Left lung (tissue), 10 donors: ENCODE measurements around the gene MIPEP. TPM values are rescaled to one million over a fixed set of nuclear protein-coding genes. Genes with fewer than 3 reads are reported as not detected.

Experiments used
- ATAC-seq: fragments of 200-7000 bp; cut with Tn5 transposase; one replicate; pipeline ENCODE4 v1.9.1; 2020; ENCODE audit warnings: moderate library complexity
- DNase-seq, 4 donors: peaks; one replicate each; pipeline ENCODE4 v3.0.0-alpha.2; 2013 to 2020
- H3K27ac ChIP-seq, 2 donors: fragments of 200-600 bp; sonication (generic) in 1 of 2; one replicate each; pipeline versions ENCODE4 v1.5.0 to v1.8.0; 2020 to 2021
- H3K27me3 ChIP-seq, 2 donors: fragments of 200-600 bp; sonication (generic) in 1 of 2; one replicate each; pipeline versions ENCODE4 v1.5.0 to v1.8.0; 2020 to 2021
- H3K36me3 ChIP-seq, 2 donors: fragments of 200-600 bp; sonication (generic) in 1 of 2; one replicate each; pipeline versions ENCODE4 v1.5.0 to v1.8.0; 2020 to 2021
- H3K4me1 ChIP-seq, 2 donors: fragments of 200-600 bp; one replicate each; pipeline ENCODE4 v1.8.0; 2021
- H3K4me3 ChIP-seq, 2 donors: fragments of 200-600 bp; sonication (generic) in 1 of 2; one replicate each; pipeline versions ENCODE4 v1.5.0 to v1.8.0; 2020 to 2021; ENCODE audit warnings: mild to moderate bottlenecking in 1 of 2
- H3K9me3 ChIP-seq, 2 donors: fragments of 200-600 bp; sonication (generic) in 1 of 2; one replicate each; pipeline versions ENCODE4 v1.5.0 to v1.8.0; 2020 to 2021
- intact Hi-C, 2 donors: fragments of 100-400 bp; cut with DNase I; formaldehyde crosslinking; loops; one replicate each; pipeline versions ENCODE4 v1.11.2 to v1.14.2; 2022
- polyA plus RNA-seq, 6 donors: library from polyadenylated mRNA; unstranded; fragments of 120-200 nt; gene quantifications; one replicate each; pipeline ENCODE4 v1.2.1, GENCODE V29; 2013; ENCODE audit not compliant: insufficient read length in 6 of 6
- total RNA-seq, 2 donors: library from RNA; stranded (reverse); fragmentation: NEBNext Ultra II Directional; extraction: Animal tissue kit (Norgen Biotek cat#: 25700); gene quantifications; one replicate each; pipeline ENCODE4 v1.2.1, GENCODE V29; 2021
- TF ChIP-seq, protein P1 (sequence below), 2 donors: fragments of 200-600 bp; sonication (generic) in 1 of 2; IDR thresholded peaks; one replicate each; pipeline versions ENCODE4 v1.5.0 to v1.8.0; 2021; ENCODE audit warnings: antibody characterized with exemption in 2 of 2
- donor health status: DM: no; HTN: yes; CAD: no.
- donor health status: DM: no; HTN: no; CAD: no.

Gene MIPEP
- total and polyA plus RNA-seq, 8 donors: 15.6 to 26.2 (median 17.4) TPM

DNA sequence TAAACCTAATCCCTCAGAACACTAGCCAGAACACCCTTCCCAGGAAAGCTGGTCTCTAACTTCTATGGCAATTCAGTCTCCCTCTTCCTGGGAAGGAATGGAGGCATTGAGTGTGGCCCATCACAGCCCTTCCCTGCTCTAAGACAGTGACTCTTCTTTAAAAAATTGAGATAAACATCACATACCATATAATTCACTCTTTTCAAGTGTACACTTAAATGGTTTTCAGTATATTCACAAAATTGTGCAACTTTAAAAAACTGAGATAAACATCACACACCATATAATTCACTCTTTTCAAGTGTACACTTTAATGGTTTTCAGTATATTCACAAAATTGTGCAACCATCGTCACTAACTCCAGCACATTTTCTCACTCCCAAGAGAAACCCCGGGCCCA, 116.5 kb downstream of the MIPEP start:
- no peak for DNase-seq
- no peak for ATAC-seq

DNA sequence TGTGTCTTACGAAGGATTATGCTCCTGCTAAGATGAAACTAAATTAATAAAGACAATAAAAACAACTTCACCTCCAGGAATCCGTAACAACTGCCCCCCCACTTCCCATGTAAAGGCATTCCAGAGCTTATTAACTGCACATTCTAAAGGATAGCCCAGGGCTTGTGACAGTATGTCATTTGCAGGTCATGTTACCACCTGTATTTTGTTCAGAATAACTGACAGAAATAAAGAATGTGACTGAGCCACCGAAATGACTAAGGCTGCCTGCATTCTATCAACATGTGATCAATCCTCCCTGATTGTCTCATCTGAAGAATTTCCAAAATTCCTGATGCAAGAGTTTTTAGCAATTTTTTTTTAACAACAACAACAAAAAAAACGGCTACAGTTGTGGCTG, 117.2 kb downstream of the MIPEP start:
- Histone ChIP-seq H3K36me3 (no peaks in the 10 kb centered on the region), H3K9me3 (no peaks in the 10 kb centered on the region), H3K4me3 (no peak overlapping the region), H3K4me1 (peaks cover 1 to 6% of the 10 kb centered on the region in 2 donors), H3K27ac (no peak overlapping the region), H3K27me3 (no peaks in the 10 kb centered on the region)
- TF ChIP-seq, protein P1, sequence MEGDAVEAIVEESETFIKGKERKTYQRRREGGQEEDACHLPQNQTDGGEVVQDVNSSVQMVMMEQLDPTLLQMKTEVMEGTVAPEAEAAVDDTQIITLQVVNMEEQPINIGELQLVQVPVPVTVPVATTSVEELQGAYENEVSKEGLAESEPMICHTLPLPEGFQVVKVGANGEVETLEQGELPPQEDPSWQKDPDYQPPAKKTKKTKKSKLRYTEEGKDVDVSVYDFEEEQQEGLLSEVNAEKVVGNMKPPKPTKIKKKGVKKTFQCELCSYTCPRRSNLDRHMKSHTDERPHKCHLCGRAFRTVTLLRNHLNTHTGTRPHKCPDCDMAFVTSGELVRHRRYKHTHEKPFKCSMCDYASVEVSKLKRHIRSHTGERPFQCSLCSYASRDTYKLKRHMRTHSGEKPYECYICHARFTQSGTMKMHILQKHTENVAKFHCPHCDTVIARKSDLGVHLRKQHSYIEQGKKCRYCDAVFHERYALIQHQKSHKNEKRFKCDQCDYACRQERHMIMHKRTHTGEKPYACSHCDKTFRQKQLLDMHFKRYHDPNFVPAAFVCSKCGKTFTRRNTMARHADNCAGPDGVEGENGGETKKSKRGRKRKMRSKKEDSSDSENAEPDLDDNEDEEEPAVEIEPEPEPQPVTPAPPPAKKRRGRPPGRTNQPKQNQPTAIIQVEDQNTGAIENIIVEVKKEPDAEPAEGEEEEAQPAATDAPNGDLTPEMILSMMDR (IDR thresholded peaks at IDR 0.05): no peak
- intact Hi-C loops: no loop called here
- no peak for ATAC-seq
- DNase-seq: no peak

More for the DNA sequence above, 116.5 kb downstream of the MIPEP start:
- intact Hi-C loops: no loop called here
- Histone ChIP-seq H3K9me3 (no peaks in the 10 kb centered on the region), H3K27me3 (no peaks in the 10 kb centered on the region), H3K4me3 (no peak overlapping the region), H3K36me3 (no peaks in the 10 kb centered on the region), H3K4me1 (peaks cover 7 to 9% of the 10 kb centered on the region in 2 donors), H3K27ac (no peak overlapping the region)
- TF ChIP-seq, protein P1 (IDR thresholded peaks at IDR 0.05): no peak

DNA sequence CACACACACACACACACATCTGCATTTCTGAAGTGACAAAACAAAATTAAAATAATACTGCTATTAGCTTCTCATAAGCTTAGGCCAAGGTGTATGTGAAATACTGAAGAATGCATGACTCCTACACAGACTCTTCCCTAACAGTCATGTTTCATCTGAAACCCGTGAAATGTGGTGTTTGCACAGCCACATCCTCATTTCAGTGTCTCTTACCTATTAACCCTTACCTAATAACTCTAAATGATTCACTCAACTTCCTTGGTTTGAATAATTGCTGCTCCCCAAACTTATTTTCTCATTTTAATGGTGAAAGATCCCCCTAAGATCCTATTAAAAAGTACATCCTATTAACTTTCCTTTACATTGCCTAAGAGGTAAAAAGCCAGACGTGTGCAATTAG, 117.6 kb downstream of the MIPEP start:
- TF ChIP-seq, protein P1 (IDR thresholded peaks at IDR 0.05): no peak
- Histone ChIP-seq H3K4me1 (peaks cover 0 to 2% of the 10 kb centered on the region in 2 donors), H3K36me3 (no peaks in the 10 kb centered on the region), H3K4me3 (no peak overlapping the region), H3K27me3 (no peaks in the 10 kb centered on the region), H3K9me3 (no peaks in the 10 kb centered on the region), H3K27ac (no peak overlapping the region)
- intact Hi-C loops: no loop called here
- DNase-seq (no peak), ATAC-seq (no peak)

DNA sequence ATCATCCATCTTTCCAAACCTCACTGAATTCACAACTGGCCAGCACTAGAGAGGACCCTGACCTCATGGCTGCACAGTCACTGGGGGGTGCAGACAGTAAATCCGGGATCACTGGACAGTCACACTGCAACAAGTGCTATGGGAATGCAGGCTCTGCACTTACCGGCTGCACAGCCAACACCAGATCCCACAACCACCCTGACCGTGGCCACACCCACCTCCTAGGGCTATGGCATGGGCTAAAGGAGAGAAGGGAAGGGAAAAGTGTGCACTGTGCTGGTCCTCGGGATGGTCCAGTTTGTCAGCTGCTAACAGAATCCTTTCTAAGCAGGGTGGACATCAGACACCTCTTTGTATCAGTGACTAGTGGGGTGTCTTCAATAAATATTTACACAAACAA, 118.2 kb downstream of the MIPEP start:
- Histone ChIP-seq H3K4me3 (no peak overlapping the region), H3K4me1 (no peaks in the 10 kb centered on the region), H3K9me3 (no peaks in the 10 kb centered on the region), H3K27me3 (no peaks in the 10 kb centered on the region), H3K36me3 (no peaks in the 10 kb centered on the region), H3K27ac (no peak overlapping the region)
- ATAC-seq (no peak), DNase-seq (no peak)
- TF ChIP-seq, protein P1 (IDR thresholded peaks at IDR 0.05): no peak
- intact Hi-C loops: no loop called here

DNA sequence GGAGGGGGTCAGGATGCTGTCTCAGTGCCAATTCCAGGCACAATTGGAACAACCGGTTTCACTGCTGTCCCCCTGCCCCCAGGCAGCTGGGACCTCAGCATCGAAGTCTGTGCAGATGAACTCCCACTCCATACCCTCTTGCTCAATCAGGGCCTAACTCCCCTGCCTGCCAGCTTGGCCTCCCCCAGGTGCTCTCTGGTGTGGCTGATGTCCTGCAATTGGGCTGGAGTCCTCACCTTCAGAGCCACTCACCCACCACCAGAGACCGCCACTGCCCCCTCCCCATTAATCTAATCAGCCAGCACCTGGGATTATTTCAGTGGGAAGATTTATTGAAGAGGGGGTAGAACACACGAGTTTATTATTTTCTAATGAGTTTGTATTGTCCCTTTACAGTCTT, 118.8 kb downstream of the MIPEP start:
- ATAC-seq (no peak), DNase-seq (no peak)
- Histone ChIP-seq H3K4me1 (no peaks in the 10 kb centered on the region), H3K36me3 (no peaks in the 10 kb centered on the region), H3K27me3 (no peaks in the 10 kb centered on the region), H3K4me3 (no peak overlapping the region), H3K27ac (no peak overlapping the region), H3K9me3 (no peaks in the 10 kb centered on the region)
- intact Hi-C loops: no loop called here
- TF ChIP-seq, protein P1 (IDR thresholded peaks at IDR 0.05): no peak
